PC-9 (cell line): Measurements from ENCODE around the gene FGF12. TPM values are rescaled to one million over a fixed set of nuclear protein-coding genes. Genes with fewer than 3 reads are reported as not detected.
"Not testable (repeated sequence)": the region's sequence is repeated elsewhere in the genome, so short reads cannot be mapped to it uniquely, and the experiment has no call there.

Experiments
- BruUV-seq: library from RNA; stranded (reverse); fragments of 400-500 nt; replicated peaks from 2 replicates; lab custom pipeline; 2021; lab: Mats Ljungman, UMichigan
- CTCF ChIA-PET: fragments of 300-600 bp; sonication (Branson Sonifier 250); formaldehyde crosslinking; loops from one replicate; lab custom pipeline; 2022; ENCODE audit warnings: antibody characterized with exemption; lab: Charles Lee
- POLR2A ChIA-PET: fragments of 300-600 bp; sonication (Branson Sonifier 250); formaldehyde crosslinking; loops from one replicate; lab custom pipeline; 2022; ENCODE audit warnings: antibody characterized with exemption; ENCODE audit not compliant: unreplicated experiment; lab: Charles Lee
- DNase-seq, 2 experiments: peaks; one replicate each; pipeline versions ENCODE4 v3.0.0 to v3.0.0-alpha.2; 2015 to 2022; ENCODE audit warnings: mixed read lengths in 1 of 2
- H2AFZ ChIP-seq: fragments of 200-600 bp; sonication (generic); 2 replicates; pipeline ENCODE4 v1.8.1; 2017; ENCODE audit warnings: antibody characterized with exemption
- H3F3A ChIP-seq: fragments of 200-600 bp; sonication (generic); 2 replicates; pipeline ENCODE4 v1.8.1; 2017; ENCODE audit warnings: antibody characterized with exemption, mild to moderate bottlenecking, low read depth; ENCODE audit not compliant: insufficient read depth
- H3K27ac ChIP-seq: fragments of 200-600 bp; sonication (generic); 2 replicates; pipeline ENCODE4 v1.6.1; 2016; ENCODE audit warnings: mixed run types
- H3K27me3 ChIP-seq: fragments of 200-600 bp; sonication (generic); 2 replicates; pipeline ENCODE4 v1.6.1; 2016; ENCODE audit warnings: low read depth, mixed run types; ENCODE audit not compliant: insufficient read depth
- H3K36me3 ChIP-seq: fragments of 200-600 bp; sonication (generic); 2 replicates; pipeline ENCODE4 v1.6.1; 2016; ENCODE audit warnings: low read depth, mixed run types
- H3K4me1 ChIP-seq: fragments of 200-600 bp; sonication (generic); replicated peaks from 2 replicates; pipeline ENCODE4 v1.6.1; 2016; ENCODE audit warnings: mixed run types; ENCODE audit not compliant: insufficient read depth
- H3K4me2 ChIP-seq: fragments of 200-600 bp; sonication (generic); 2 replicates; pipeline ENCODE4 v1.6.1; 2017; ENCODE audit warnings: mixed run types
- H3K4me3 ChIP-seq: fragments of 200-600 bp; sonication (generic); 2 replicates; pipeline ENCODE4 v1.6.1; 2016; ENCODE audit warnings: mixed run types
- H3K79me2 ChIP-seq: fragments of 200-600 bp; sonication (generic); 2 replicates; pipeline ENCODE4 v1.6.1; 2017; ENCODE audit warnings: low read depth, mixed run types
- H3K9me2 ChIP-seq: fragments of 200-600 bp; sonication (generic); 2 replicates; pipeline ENCODE4 v1.8.1; 2017; ENCODE audit warnings: mild to moderate bottlenecking; ENCODE audit not compliant: insufficient read depth
- H3K9me3 ChIP-seq: fragments of 200-600 bp; sonication (generic); 2 replicates; pipeline ENCODE4 v1.8.1; 2016; ENCODE audit warnings: low read depth; ENCODE audit not compliant: insufficient read depth
- H4K20me1 ChIP-seq: fragments of 200-600 bp; sonication (generic); 2 replicates; pipeline ENCODE4 v1.8.1; 2017; ENCODE audit not compliant: insufficient read depth
- CTCF ChIP-seq: fragments of 200-600 bp; sonication (generic); conservative IDR thresholded peaks from 2 replicates; pipeline ENCODE4 v1.6.1; 2017; ENCODE audit warnings: mixed run types, antibody characterized with exemption, mild to moderate bottlenecking, moderate library complexity
- EZH2 ChIP-seq: fragments of 200-600 bp; sonication (generic); IDR thresholded peaks from 2 replicates; pipeline ENCODE4 v1.8.0; 2017; ENCODE audit warnings: antibody characterized with exemption, low read depth
- intact Hi-C: fragments of 100-400 bp; cut with micrococcal nuclease; formaldehyde crosslinking; loops from one replicate; pipeline ENCODE4 v1.10.0; 2022; ENCODE audit not compliant: unreplicated experiment
- total RNA-seq: library from RNA; stranded (reverse); gene quantifications from 2 replicates; pipeline ENCODE4 v1.2.3, GENCODE V29; 2021

Gene FGF12
- total RNA-seq, 1 experiment from 2014 or later = 10.9 TPM

- Histone ChIP-seq H3F3A (no peaks in the 10 kb centered on the region), H3K9me3 (no peaks in the 10 kb centered on the region), H3K27ac (no peak overlapping the region), H3K4me3 (no peak overlapping the region), H3K4me2 (no peak overlapping the region), H2AFZ (no peak overlapping the region), H3K79me2 (no peaks in the 10 kb centered on the region), H3K27me3 (no peaks in the 10 kb centered on the region), H3K9me2 (peaks cover 3% of the 10 kb centered on the region; the same call in 1 of the 2 replicates), H3K36me3 (no peaks in the 10 kb centered on the region), H3K4me1 (peaks cover 5% of the 10 kb centered on the region; the same call in 1 of the 2 replicates), H4K20me1 (no peaks in the 10 kb centered on the region)
- intact Hi-C loops = no loop called here
- CTCF ChIA-PET = no interaction called here
- POLR2A ChIA-PET = no interaction called here
- BruUV-seq = no TSS peak
- DNase-seq = peak in 1 of 2 experiments; percentile 20
- no peak for TF ChIP-seq CTCF
- no peak for TF ChIP-seq EZH2
These were observed 20.4 kb upstream of the FGF12 start for GRCh38 chr3:192747746-192748145.

GRCh38 chr3:192747145-192747544 lies 19.8 kb upstream of the FGF12 start:
- no peaks in the 10 kb centered on the region for H4K20me1 ChIP-seq
- no peaks in the 10 kb centered on the region for H3K9me3 ChIP-seq
- H3K27ac ChIP-seq = no peak overlapping the region
- ChIA-PET CTCF (no interaction called here), POLR2A (no interaction called here)
- no TSS peak for BruUV-seq
- intact Hi-C loops = no loop called here
- H3K27me3 ChIP-seq = no peaks in the 10 kb centered on the region
- peaks cover 3% of the 10 kb centered on the region; the same call in 1 of the 2 replicates for H3K9me2 ChIP-seq
- H3K36me3 ChIP-seq = no peaks in the 10 kb centered on the region
- H2AFZ ChIP-seq = no peak overlapping the region
- peaks cover 5% of the 10 kb centered on the region; the same call in 1 of the 2 replicates for H3K4me1 ChIP-seq
- no peak for TF ChIP-seq EZH2
- DNase-seq = peak in 1 of 2 experiments; percentile 27
- no peak overlapping the region for H3K4me2 ChIP-seq
- H3K79me2 ChIP-seq = no peaks in the 10 kb centered on the region
- no peak overlapping the region for H3K4me3 ChIP-seq
- H3F3A ChIP-seq = no peaks in the 10 kb centered on the region

- no peaks in the 10 kb centered on the region for H4K20me1 ChIP-seq
- no peak overlapping the region for H3K27ac ChIP-seq
- H3K4me2 ChIP-seq = peak overlapping the region; percentile 75
- H3F3A ChIP-seq = no peaks in the 10 kb centered on the region
- no peaks in the 10 kb centered on the region for H3K9me2 ChIP-seq
- H2AFZ ChIP-seq = peak overlapping the region; percentile 79
- ChIA-PET CTCF (no interaction called here), POLR2A (interaction anchor here (0.7 kb wide), 1 partner anchor 171 kb away, joined by 3 read pairs; no protein-coding TSS in a partner anchor)
- no peak for TF ChIP-seq EZH2
- no peaks in the 10 kb centered on the region for H3K79me2 ChIP-seq
- intact Hi-C loops = no loop called here
- H3K4me1 ChIP-seq = peaks cover 5% of the 10 kb centered on the region; the same call in 1 of the 2 replicates
- DNase-seq = peak; percentile 22 to 33
- no peaks in the 10 kb centered on the region for H3K27me3 ChIP-seq
- H3K9me3 ChIP-seq = no peaks in the 10 kb centered on the region
- no TSS peak for BruUV-seq
- no peaks in the 10 kb centered on the region for H3K36me3 ChIP-seq
- peak overlapping the region; percentile 56 for H3K4me3 ChIP-seq
These were observed 17.8 kb upstream of the FGF12 start for GRCh38 chr3:192745150-192745549.

GRCh38 chr3:192744604-192745003 lies 17.3 kb upstream of the FGF12 start:
- H3K4me1 ChIP-seq, CTCF ChIA-PET, H4K20me1 ChIP-seq, H2AFZ ChIP-seq, H3K27me3 ChIP-seq, H3F3A ChIP-seq, H3K4me3 ChIP-seq, H3K9me3 ChIP-seq, H3K9me2 ChIP-seq, H3K36me3 ChIP-seq, H3K27ac ChIP-seq, H3K79me2 ChIP-seq, intact Hi-C loops, BruUV-seq, DNase-seq, H3K4me2 ChIP-seq: not testable (repeated sequence)
- POLR2A ChIA-PET = interaction anchor here (0.7 kb wide), 1 partner anchor 171 kb away, joined by 3 read pairs; no protein-coding TSS in a partner anchor
